OCI-LY3 (cell line): ENCODE results near the gene ATP4A.

Experiments used
- CTCF ChIP-seq: fragments of 200-600, 300-600 bp; sonication (generic); IDR thresholded peaks from 2 replicates; pipeline ENCODE4 v1.5.1; 2014; ENCODE audit warnings: antibody characterized with exemption, low read length, low read depth
- EZH2phosphoT487 ChIP-seq: fragments of 200-600 bp; shearing (Covaris generic); IDR thresholded peaks from 2 replicates; pipeline ENCODE4 v1.6.1; 2018; ENCODE audit warnings: antibody characterized with exemption, mixed run types, low read depth

GRCh38 chr19:35513628-35514281 lies 49.7 kb downstream of the ATP4A start, which contains the start of gene DMKN:
- no peak for TF ChIP-seq CTCF
- no peak for TF ChIP-seq EZH2phosphoT487
